ENCODE data around the gene RBM43. TPM values are rescaled to one million over a fixed set of nuclear protein-coding genes. Genes with fewer than 3 reads are reported as not detected.

The RBM43 gene
- total and polyA plus RNA-seq, 2 donors from 2014 or later = 6.0 to 13.6 TPM

DNA sequence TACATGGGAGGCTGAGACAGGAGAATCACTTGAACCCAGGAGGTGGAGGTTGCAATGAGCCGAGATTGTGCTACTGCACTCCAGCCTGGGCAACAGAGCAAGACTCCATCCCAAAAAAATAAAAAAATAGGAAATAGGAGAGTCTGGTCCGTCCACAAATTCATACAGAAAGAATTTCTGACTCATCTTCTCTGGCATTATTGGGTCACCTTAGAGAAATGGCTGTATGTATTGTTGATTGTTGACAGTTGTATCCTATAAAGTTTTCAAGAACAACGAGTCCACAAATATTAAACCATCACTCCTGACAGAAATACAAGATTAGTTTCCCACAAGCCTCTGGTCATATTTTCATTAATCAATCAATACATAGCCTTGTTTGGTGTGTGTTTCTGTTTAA is 20.4 kb downstream of the RBM43 start:
- Histone ChIP-seq H3K9ac (ENCODE audit: low read length in 3 of 3) (no peak overlapping the region), H3K9me3 (ENCODE audit: control insufficient read depth in 2 of 3, insufficient read depth in 1 of 3, low read length in 3 of 3) (no peaks in the 10 kb centered on the region), H3K4me3 (ENCODE audit: low read length in 3 of 3) (no peak overlapping the region), H3K4me1 (ENCODE audit: control insufficient read depth in 2 of 3, insufficient read depth in 2 of 3, low read depth in 1 of 3, low read length in 3 of 3) (no peaks in the 10 kb centered on the region), H3K36me3 (ENCODE audit: control insufficient read depth in 2 of 3, insufficient read depth in 3 of 3, low read length in 3 of 3) (no peaks in the 10 kb centered on the region), H3K27me3 (ENCODE audit: control insufficient read depth, insufficient read depth, low read length) (no peaks in the 10 kb centered on the region), H3K27ac (ENCODE audit: low read depth in 2 of 2, low read length in 2 of 2) (no peak overlapping the region)
- TF ChIP-seq, protein P1, sequence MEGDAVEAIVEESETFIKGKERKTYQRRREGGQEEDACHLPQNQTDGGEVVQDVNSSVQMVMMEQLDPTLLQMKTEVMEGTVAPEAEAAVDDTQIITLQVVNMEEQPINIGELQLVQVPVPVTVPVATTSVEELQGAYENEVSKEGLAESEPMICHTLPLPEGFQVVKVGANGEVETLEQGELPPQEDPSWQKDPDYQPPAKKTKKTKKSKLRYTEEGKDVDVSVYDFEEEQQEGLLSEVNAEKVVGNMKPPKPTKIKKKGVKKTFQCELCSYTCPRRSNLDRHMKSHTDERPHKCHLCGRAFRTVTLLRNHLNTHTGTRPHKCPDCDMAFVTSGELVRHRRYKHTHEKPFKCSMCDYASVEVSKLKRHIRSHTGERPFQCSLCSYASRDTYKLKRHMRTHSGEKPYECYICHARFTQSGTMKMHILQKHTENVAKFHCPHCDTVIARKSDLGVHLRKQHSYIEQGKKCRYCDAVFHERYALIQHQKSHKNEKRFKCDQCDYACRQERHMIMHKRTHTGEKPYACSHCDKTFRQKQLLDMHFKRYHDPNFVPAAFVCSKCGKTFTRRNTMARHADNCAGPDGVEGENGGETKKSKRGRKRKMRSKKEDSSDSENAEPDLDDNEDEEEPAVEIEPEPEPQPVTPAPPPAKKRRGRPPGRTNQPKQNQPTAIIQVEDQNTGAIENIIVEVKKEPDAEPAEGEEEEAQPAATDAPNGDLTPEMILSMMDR (IDR thresholded peaks at IDR 0.05; ENCODE audit: borderline replicate concordance, extremely low read depth, insufficient read depth) = no peak
- DNase-seq = no peak
- no peak for FAIRE-seq
- intact Hi-C loops (cut with DNase I) = loop anchor here (10.0 kb wide), 1 partner anchor 1636 kb away; no protein-coding TSS in a partner anchor

DNA sequence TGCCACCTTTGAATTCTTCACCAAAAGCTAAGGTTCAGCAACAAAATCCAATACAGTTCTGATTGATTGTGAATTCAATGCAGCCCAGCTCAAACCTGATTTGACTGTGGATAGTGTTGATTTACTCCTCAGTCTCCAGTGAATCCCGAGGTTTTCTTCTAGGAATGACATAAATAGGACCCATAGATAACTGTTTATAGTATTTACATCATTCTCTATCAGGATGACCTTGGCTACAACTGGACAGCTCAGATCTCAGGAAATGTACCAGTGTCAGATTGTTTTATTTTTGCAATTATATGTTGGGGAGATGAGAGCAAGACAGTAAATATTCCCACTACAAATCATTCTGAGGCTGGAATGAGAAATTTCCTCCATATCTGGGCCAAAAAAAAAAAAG is 21.2 kb downstream of the RBM43 start:
- TF ChIP-seq, protein P1 (IDR thresholded peaks at IDR 0.05; ENCODE audit: borderline replicate concordance, extremely low read depth, insufficient read depth) = no peak
- Histone ChIP-seq H3K9me3 (ENCODE audit: control insufficient read depth in 2 of 3, insufficient read depth in 1 of 3, low read length in 3 of 3) (no peaks in the 10 kb centered on the region), H3K4me1 (ENCODE audit: control insufficient read depth in 2 of 3, insufficient read depth in 2 of 3, low read depth in 1 of 3, low read length in 3 of 3) (no peaks in the 10 kb centered on the region), H3K4me3 (ENCODE audit: low read length in 3 of 3) (no peak overlapping the region), H3K27ac (ENCODE audit: low read depth in 2 of 2, low read length in 2 of 2) (no peak overlapping the region), H3K27me3 (ENCODE audit: control insufficient read depth, insufficient read depth, low read length) (no peaks in the 10 kb centered on the region), H3K9ac (ENCODE audit: low read length in 3 of 3) (no peak overlapping the region), H3K36me3 (ENCODE audit: control insufficient read depth in 2 of 3, insufficient read depth in 3 of 3, low read length in 3 of 3) (no peaks in the 10 kb centered on the region)
- intact Hi-C loops (cut with DNase I) = loop anchor here (10.0 kb wide), 1 partner anchor 1636 kb away; no protein-coding TSS in a partner anchor
- FAIRE-seq (no peak), DNase-seq (no peak)

DNA sequence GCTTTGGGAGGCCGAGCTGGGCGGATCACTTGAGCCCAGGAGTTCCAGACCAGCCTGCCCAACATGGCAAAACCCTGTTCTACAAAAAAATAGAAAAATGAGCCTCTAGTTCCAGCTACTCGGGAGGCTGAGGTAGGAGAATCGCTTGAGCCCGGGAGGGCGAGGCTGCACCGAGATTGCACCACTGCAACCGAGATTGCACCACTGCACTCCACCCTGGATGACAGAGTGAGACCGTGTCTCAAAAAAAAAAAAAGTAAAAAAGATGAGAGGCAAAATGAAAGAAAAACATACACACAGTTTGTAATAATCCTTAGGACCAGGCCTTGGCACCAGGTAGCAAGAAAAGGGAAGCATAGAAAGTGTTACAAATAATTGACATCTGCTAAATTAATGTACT is 22.0 kb downstream of the RBM43 start:
- Histone ChIP-seq H3K36me3 (ENCODE audit: control insufficient read depth in 2 of 3, insufficient read depth in 3 of 3, low read length in 3 of 3) (no peaks in the 10 kb centered on the region), H3K4me1 (ENCODE audit: control insufficient read depth in 2 of 3, insufficient read depth in 2 of 3, low read depth in 1 of 3, low read length in 3 of 3) (no peaks in the 10 kb centered on the region), H3K9ac (ENCODE audit: low read length in 3 of 3) (no peak overlapping the region), H3K27ac (ENCODE audit: low read depth in 2 of 2, low read length in 2 of 2) (no peak overlapping the region), H3K4me3 (ENCODE audit: low read length in 3 of 3) (no peak overlapping the region), H3K9me3 (ENCODE audit: control insufficient read depth in 2 of 3, insufficient read depth in 1 of 3, low read length in 3 of 3) (no peaks in the 10 kb centered on the region), H3K27me3 (ENCODE audit: control insufficient read depth, insufficient read depth, low read length) (no peaks in the 10 kb centered on the region)
- no peak for FAIRE-seq
- no peak for DNase-seq
- TF ChIP-seq, protein P1 (IDR thresholded peaks at IDR 0.05; ENCODE audit: borderline replicate concordance, extremely low read depth, insufficient read depth) = no peak
- intact Hi-C loops (cut with DNase I) = loop anchor here (10.0 kb wide), 1 partner anchor 1635 kb away; no protein-coding TSS in a partner anchor
